Measurements from ENCODE around the gene BPIFB4.
A peak's percentile ranks its signal among the peaks of the same experiment; 100 is the strongest.
"Not testable (repeated sequence)": the region's sequence is repeated elsewhere in the genome, so short reads cannot be mapped to it uniquely, and the experiment has no call there.

BPIFB4 gene

DNA sequence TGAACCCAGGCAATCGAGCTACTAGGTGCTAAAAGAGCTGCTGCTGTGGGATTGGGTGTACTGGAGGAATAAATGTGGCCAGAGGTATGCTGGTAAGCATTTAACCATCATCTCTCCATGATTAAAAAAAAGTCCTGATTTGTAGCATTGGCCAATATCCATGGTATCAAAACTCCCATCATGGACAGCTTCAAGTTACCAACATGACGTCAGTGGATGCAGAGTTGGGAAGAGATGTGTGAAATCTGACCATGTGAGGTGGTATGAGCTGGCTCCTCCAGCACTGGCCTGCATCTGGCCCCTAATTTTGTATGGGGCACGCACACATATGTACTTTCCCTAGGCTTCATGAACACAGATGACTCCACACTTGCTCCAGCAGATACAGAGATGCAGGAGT, 11.7 kb downstream of the BPIFB4 start:
- DNase-seq, result no peak

GRCh38 chr20:33091693-33092092, 12.2 kb downstream of the BPIFB4 start:
- DNase-seq, result no peak

DNA sequence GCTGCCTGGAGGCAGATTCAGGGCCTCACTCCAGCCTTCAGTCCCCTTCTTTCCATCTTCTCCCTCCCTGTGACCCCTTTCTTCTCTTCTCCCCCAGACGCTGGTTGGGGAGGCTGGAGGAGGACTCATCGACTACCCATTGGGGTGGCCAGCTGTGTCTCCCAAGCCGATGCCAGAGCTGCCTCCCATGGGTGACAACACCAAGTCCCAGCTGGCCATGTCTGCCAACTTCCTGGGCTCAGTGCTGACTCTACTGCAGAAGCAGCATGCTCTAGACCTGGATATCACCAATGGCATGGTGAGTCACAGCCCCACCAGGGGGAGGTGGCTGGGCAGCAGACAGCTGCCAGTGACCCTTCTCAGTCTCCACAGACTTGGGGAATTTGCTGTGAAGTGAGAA, 12.9 kb downstream of the BPIFB4 start:
- DNase-seq, result no peak

DNA sequence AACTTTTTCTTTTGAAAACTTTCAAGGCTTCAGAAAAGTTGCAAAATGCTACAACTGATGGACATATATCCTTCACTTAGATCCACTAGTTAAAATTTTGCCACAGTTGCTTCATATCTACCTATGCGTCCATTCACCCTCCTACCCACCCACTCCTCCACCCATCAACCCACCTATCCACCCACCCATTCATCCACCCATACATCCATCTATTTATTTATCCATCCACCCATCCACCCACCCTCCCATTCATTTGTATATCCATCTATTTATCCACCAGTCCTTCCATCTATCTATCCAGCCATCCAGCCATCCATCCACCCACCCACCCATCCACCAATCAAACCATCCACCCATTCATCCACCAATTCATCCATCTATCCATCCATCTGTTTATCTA, 13.6 kb downstream of the BPIFB4 start:
- no peak for DNase-seq

GRCh38 chr20:33093582-33093981, 14.1 kb downstream of the BPIFB4 start:
- DNase-seq, result no peak

- DNase-seq, result no peak
Measured at GRCh38 chr20:33095249-33095648, 15.8 kb downstream of the BPIFB4 start.

DNA sequence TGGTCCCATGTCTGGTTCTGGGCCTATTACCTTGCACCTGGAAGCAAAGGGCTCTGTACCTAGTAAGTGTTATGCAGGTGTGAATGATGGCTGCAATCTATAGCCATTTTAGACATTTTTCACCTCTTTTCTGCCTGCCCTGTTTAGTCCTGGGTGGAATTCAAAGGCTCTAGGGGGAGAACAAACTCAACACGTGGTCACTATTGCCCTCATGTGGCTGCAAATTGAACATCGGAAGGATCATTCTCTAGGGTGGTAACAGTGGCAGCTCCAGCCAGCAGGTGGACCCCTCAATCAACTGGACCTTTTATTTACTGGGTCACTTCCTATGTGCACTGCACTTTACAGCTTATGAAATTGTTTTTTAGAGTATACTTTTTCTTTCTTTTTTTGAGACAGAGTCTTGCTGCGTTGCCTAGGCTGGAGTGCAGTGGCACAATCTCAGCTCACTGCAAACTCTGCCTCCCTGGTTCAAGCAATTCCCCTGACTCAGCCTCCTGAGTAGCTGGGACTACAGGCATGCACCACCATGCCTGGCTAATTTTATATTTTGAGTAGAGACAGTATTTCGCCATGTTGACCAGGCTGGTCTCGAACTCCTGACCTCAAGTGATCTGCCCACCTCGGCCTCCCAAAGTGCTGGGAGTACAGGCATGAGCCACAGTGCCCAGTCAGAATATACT, 16.6 kb downstream of the BPIFB4 start:
- peak; percentile 42 to 49 for DNase-seq

DNA sequence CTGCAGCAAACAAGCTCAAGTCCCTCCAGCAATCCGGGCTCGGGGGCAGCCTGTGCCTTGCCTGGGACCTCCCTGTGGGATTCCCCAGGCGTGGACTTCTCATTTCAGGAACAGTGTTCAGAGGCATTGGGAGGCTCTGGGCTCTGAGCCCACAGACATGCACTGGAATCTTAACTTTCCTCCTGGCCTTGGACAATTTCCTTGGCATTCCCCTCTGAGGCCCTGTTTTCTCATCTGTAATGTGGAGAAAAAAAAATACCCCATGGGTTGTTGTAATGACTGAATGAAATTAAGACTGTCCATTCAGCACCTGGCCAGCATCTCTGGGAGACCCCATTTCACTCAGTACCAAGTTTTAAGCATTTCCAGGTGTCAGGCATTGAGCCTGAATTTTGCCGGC, 17.6 kb downstream of the BPIFB4 start:
- DNase-seq, result no peak

DNA sequence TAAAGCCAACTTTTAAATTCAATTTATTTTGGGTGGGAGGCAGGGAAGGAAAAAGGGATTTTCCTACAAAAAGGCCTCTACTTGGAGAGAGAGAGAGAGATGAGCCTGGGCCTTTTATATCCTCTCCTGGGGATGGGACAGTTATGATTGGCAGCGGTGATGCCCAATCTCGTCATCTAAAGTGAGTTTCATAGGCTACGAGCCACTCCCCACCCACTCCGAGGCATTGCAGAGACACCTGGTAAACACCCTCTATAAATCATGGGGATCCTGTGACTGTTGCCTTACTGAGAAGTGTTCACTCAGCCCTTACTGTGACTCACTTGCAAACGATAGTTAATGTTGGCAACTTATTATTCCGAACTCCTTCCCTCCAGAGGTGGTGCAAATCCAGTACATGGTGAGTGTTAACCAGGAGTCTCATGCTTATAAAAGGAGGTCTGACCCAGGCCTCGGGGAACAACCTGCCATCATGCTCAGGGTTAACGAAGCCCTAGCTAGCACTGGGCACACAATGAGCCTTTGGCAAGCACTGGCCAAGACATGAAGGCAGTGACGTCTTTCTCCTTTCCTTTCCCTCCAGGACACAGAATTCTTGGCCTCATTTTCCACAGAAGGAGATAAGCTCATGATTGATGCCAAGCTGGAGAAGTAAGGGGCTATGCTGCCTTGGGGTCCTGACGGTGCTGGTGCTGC, 20.5 kb downstream of the BPIFB4 start:
- no peak for DNase-seq

GRCh38 chr20:33103556-33103955, 24.1 kb downstream of the BPIFB4 start:
- no peak for DNase-seq

DNA sequence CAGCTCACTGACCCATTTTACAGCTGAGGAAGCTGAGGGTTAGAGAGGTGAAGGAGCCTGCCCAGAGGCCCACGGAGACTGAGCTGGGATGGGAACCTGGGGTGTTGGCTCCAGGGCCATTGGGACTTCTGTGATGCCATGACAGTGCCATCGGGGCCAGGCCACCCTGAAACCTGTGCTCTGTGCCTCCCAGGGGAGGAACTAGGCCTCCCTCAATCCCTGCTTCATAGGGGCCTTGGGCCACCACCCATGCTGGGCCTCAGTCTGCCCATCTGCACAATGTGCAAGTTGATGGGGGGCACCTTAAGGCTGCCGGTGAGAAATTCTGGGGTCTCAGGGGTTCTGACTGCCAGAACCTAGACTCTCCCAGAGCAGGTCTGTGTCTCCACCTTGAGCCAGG, 24.9 kb downstream of the BPIFB4 start:
- DNase-seq, result no peak

GRCh38 chr20:33105316-33105924, 26.0 kb downstream of the BPIFB4 start:
- DNase-seq, result no peak

GRCh38 chr20:33106058-33106620, 26.7 kb downstream of the BPIFB4 start:
- not testable (repeated sequence) for DNase-seq

DNA sequence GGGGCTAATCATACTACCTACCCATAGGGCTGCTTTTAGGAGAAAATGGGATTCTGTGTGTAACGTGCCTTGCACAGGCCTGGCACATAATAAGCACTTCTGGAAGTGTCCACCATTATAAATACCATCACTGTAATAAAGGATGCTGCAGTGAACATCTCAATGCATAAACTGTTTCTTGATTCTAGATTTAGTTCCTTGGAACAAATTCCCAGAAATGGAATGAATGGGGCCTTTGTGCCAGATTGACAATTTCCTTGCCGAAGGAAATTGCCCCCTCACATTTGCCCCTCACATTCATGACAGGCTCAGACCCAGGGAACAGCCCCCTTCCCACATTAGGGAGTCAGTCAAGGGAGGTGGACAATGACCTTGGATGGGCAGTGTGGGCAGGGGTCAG, 29.2 kb downstream of the BPIFB4 start:
- DNase-seq, result no peak

GRCh38 chr20:33110147-33110825, 30.8 kb downstream of the BPIFB4 start:
- no peak for DNase-seq

DNA sequence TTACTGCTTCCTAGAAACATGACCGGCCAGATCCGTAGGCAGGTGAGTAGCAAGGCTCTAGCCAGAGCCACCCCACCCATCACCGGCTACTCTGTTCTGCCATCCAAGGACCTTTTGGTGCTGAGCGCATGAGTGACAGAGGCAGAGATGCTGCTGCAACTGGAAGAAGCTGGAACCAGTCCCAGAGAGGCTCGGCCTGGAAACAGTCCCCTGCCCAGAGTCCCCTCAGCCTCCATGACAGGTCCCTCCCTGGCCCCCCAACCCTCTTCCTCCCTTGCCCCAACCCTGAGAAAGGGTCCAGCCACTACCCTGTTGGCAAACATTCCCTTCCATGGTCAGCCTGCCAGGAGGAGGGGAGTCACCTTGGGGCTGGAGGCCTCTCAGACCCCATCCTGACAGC, 31.9 kb downstream of the BPIFB4 start:
- no peak for DNase-seq

- no peak for DNase-seq
Measured at GRCh38 chr20:33112547-33113386, 33.3 kb downstream of the BPIFB4 start.

DNA sequence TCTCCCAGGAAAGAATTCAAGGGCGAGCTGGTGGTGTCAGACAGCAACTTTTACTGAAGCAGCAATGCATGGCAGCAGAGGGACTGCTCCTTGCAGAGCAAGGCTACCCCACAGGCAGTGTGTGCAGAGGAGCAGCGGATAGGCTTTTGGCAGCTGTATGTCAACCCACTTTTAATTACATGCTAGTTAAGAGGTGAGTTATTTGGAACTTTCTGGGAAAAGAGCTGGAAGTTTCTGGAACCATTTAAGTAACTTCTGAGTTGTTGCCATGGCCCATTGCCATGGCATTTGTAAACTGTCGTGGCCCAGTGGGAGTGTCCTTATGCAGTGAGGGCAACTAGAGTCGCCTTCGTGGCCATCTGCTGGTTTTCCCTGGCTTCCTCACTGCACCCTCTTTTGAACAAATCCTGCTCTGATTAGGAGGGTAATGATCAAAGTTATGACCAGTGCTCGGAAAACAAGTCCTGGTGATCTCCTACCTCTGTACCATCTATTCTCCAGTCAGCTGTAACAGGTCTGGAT, 34.0 kb downstream of the BPIFB4 start:
- no peak for DNase-seq

GRCh38 chr20:33115501-33115900, 36.1 kb downstream of the BPIFB4 start:
- DNase-seq, result not testable (repeated sequence)

DNA sequence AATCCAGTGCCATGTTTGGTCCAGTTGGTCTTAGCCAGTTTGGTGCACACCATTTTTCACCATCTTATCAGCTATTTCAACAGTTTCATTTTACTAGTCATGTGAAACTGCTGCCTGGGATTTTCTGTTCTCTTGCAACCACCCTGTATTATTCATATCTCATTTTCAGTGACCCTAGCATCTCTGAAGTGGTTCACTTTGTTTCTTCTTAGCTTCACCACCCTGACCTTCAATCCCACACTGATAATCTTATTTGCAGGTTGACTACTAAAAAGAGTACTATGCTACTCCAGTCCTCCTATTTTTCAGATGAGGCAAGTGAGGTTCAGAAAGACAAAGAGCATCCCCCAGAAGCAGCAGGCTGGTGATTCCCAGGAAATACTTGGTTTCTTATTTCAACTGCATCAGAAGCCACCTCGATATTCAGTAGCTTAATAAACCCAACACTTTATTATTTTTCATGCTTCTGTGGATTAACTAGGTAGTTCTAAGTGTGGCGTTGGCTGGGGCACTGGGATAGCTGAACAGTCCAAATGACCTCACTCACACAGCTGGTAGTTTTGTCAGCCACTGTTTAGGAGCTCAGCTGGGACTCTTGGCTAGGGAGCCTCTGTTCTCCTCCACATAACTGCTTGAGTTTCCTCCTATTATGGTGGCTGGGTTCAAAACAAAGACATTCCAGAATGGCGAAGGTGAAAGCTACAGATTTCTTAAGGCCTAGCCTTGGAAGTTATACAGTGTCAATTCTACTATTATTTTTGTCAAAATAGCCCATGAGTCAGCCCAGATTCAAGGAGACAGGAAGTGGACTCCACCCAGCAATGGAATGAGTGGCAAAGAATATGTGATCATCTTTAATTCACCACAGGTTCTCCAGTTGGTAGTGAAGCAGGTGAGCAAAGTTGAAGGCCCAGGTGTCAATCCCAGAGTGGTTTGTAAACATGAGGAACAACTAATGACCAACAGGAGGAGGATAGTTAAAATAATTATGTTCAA, 40.6 kb downstream of the BPIFB4 start:
- DNase-seq, result no peak

- no peak for DNase-seq
Measured at GRCh38 chr20:33120934-33121333, 41.5 kb downstream of the BPIFB4 start.
